Neural progenitor cell (in vitro differentiated cells): ENCODE measurements around the gene GSDME. TPM values are rescaled to one million over a fixed set of nuclear protein-coding genes. Genes with fewer than 3 reads are reported as not detected.
A peak's percentile ranks its signal among the peaks of the same experiment; 100 is the strongest.

Source experiments
- DNase-seq: peaks from one replicate; pipeline ENCODE4 v3.0.0-alpha.2; 2016; ENCODE audit warnings: low spot score
- H2AFZ ChIP-seq: fragments of 200-600 bp; sonication (generic); replicated peaks from 2 replicates; pipeline ENCODE4 v1.6.1; 2016; ENCODE audit warnings: antibody characterized with exemption
- H3F3A ChIP-seq: fragments of 200-600 bp; sonication (generic); 2 replicates; pipeline ENCODE4 v1.6.1; 2016; ENCODE audit warnings: antibody characterized with exemption, low read depth
- H3K27ac ChIP-seq: fragments of 200-600 bp; sonication (generic); 2 replicates; pipeline ENCODE4 v1.5.1; 2016; ENCODE audit warnings: mild to moderate bottlenecking
- H3K27me3 ChIP-seq: fragments of 200-600 bp; sonication (generic); 2 replicates; pipeline ENCODE4 v1.6.1; 2016; ENCODE audit warnings: mild to moderate bottlenecking, moderate library complexity
- H3K36me3 ChIP-seq: fragments of 200-600 bp; sonication (generic); 2 replicates; pipeline ENCODE4 v1.5.1; 2016
- H3K4me1 ChIP-seq: fragments of 200-600 bp; sonication (generic); 2 replicates; pipeline ENCODE4 v1.6.1; 2016; ENCODE audit warnings: mixed run types
- H3K4me2 ChIP-seq: fragments of 200-600 bp; sonication (generic); 2 replicates; pipeline ENCODE4 v1.6.1; 2016
- H3K4me3 ChIP-seq: fragments of 200-600 bp; sonication (generic); 2 replicates; pipeline ENCODE4 v1.5.1; 2016
- H3K79me2 ChIP-seq: fragments of 200-600 bp; sonication (generic); 2 replicates; pipeline ENCODE4 v1.6.1; 2016; ENCODE audit warnings: low read depth
- H3K9ac ChIP-seq: fragments of 200-600 bp; sonication (generic); 2 replicates; pipeline ENCODE4 v1.6.1; 2016
- H3K9me3 ChIP-seq: fragments of 200-600 bp; sonication (generic); 2 replicates; pipeline ENCODE4 v1.5.1; 2016; ENCODE audit warnings: low read depth
- H4K20me1 ChIP-seq: fragments of 200-600 bp; sonication (generic); 2 replicates; pipeline ENCODE4 v1.6.1; 2016; ENCODE audit warnings: low read depth
- H3K27ac Mint-ChIP-seq: 3 replicates; pipeline ENCODE4 v1.8.0; 2021; ENCODE audit warnings: mixed read lengths
- H3K27me3 Mint-ChIP-seq: 2 replicates; pipeline ENCODE4 v1.8.0; 2022; ENCODE audit warnings: low read depth, mild to moderate bottlenecking, inconsistent platforms, moderate library complexity, mixed read lengths; ENCODE audit not compliant: insufficient read depth
- H3K36me3 Mint-ChIP-seq: 3 replicates; pipeline ENCODE4 v1.8.0; 2021; ENCODE audit warnings: mixed read lengths
- H3K4me1 Mint-ChIP-seq: 3 replicates; pipeline ENCODE4 v1.8.0; 2021; ENCODE audit warnings: mixed read lengths
- H3K4me3 Mint-ChIP-seq: 3 replicates; pipeline ENCODE4 v1.8.0; 2021; ENCODE audit warnings: mild to moderate bottlenecking, moderate library complexity, mixed read lengths
- H3K9me3 Mint-ChIP-seq: 3 replicates; pipeline ENCODE4 v1.8.0; 2020; ENCODE audit warnings: mixed read lengths
- CTCF ChIP-seq: fragments of 200-600 bp; sonication (generic); IDR thresholded peaks from 2 replicates; pipeline ENCODE4 v1.5.1; 2017; ENCODE audit warnings: antibody characterized with exemption, mild to moderate bottlenecking
- EZH2 ChIP-seq: fragments of 200-600 bp; sonication (generic); IDR thresholded peaks from 2 replicates; pipeline ENCODE4 v1.6.1; 2017; ENCODE audit warnings: antibody characterized with exemption, mild to moderate bottlenecking, moderate library complexity
- EZH2phosphoT487 ChIP-seq: fragments of 200-600 bp; sonication (generic); IDR thresholded peaks from 2 replicates; pipeline ENCODE4 v1.6.1; 2017; ENCODE audit warnings: antibody characterized with exemption
- total RNA-seq: library from RNA; depleted of rRNA; stranded (reverse); fragments of >200 nt; gene quantifications from 2 replicates; pipeline ENCODE4 v1.2.3, GENCODE V29; 2015; ENCODE audit warnings: low replicate concordance

Gene GSDME
- total RNA-seq, 1 donor from 2014 or later = 15.5 TPM

GRCh38 chr7:24665564-24666294, 91.5 kb downstream of the GSDME start:
- DNase-seq = peak; percentile 60
- Histone ChIP-seq H3K9ac (no peak overlapping the region), H3K36me3 (no peaks in the 10 kb centered on the region), H3K4me1 (peaks cover 10% of the 10 kb centered on the region), H3K27me3 (no peaks in the 10 kb centered on the region), H3F3A (peaks cover 20% of the 10 kb centered on the region), H3K79me2 (no peaks in the 10 kb centered on the region), H2AFZ (no peak overlapping the region), H3K4me3 (no peak overlapping the region), H3K9me3 (no peaks in the 10 kb centered on the region), H3K4me2 (no peak overlapping the region), H3K27ac (no peak overlapping the region), H4K20me1 (no peaks in the 10 kb centered on the region)
- Mint-ChIP-seq H3K27me3 (no peaks in the 10 kb centered on the region), H3K9me3 (no peaks in the 10 kb centered on the region), H3K36me3 (peaks cover 3% of the 10 kb centered on the region), H3K27ac (no peak overlapping the region), H3K4me3 (no peak overlapping the region), H3K4me1 (peaks cover 4% of the 10 kb centered on the region)
- TF ChIP-seq CTCF = peak; percentile 84
- TF ChIP-seq EZH2 = no peak

GRCh38 chr7:24660546-24660945, 96.7 kb downstream of the GSDME start:
- H3K36me3 Mint-ChIP-seq = peaks cover 16% of the 10 kb centered on the region
- Histone ChIP-seq H3K4me2 (no peak overlapping the region), H3K9me3 (no peaks in the 10 kb centered on the region), H4K20me1 (no peaks in the 10 kb centered on the region), H3K9ac (no peak overlapping the region), H3K4me1 (peaks cover 10% of the 10 kb centered on the region), H3K79me2 (no peaks in the 10 kb centered on the region), H3K4me3 (no peak overlapping the region), H3F3A (peaks cover 11% of the 10 kb centered on the region), H3K27me3 (no peaks in the 10 kb centered on the region), H3K36me3 (no peaks in the 10 kb centered on the region), H3K27ac (no peak overlapping the region), H2AFZ (no peak overlapping the region)
- no peak overlapping the region for H3K27ac Mint-ChIP-seq
- no peaks in the 10 kb centered on the region for H3K27me3 Mint-ChIP-seq
- H3K4me1 Mint-ChIP-seq = peaks cover 7% of the 10 kb centered on the region
- H3K4me3 Mint-ChIP-seq = no peak overlapping the region
- no peak for TF ChIP-seq EZH2
- TF ChIP-seq EZH2phosphoT487 = no peak
- no peak for TF ChIP-seq CTCF
- peaks cover 7% of the 10 kb centered on the region for H3K9me3 Mint-ChIP-seq
- DNase-seq = no peak

- H3K9me3 ChIP-seq = no peaks in the 10 kb centered on the region
- H3K27ac Mint-ChIP-seq = no peak overlapping the region
- H3K9ac ChIP-seq = no peak overlapping the region
- H3K27ac ChIP-seq = no peak overlapping the region
- H3K4me1 ChIP-seq = peaks cover 10% of the 10 kb centered on the region
- peaks cover under 1% of the 10 kb centered on the region for H3F3A ChIP-seq
- no peak overlapping the region for H3K4me2 ChIP-seq
- H3K27me3 Mint-ChIP-seq = no peaks in the 10 kb centered on the region
- TF ChIP-seq EZH2phosphoT487 = no peak
- TF ChIP-seq CTCF = no peak
- no peak for TF ChIP-seq EZH2
- H3K27me3 ChIP-seq = no peaks in the 10 kb centered on the region
- no peaks in the 10 kb centered on the region for H3K36me3 ChIP-seq
- H3K36me3 Mint-ChIP-seq = peaks cover 16% of the 10 kb centered on the region
- H3K4me3 ChIP-seq = no peak overlapping the region
- no peak for DNase-seq
- H3K4me1 Mint-ChIP-seq = peaks cover 7% of the 10 kb centered on the region
- no peak overlapping the region for H3K4me3 Mint-ChIP-seq
- H4K20me1 ChIP-seq = no peaks in the 10 kb centered on the region
- no peak overlapping the region for H2AFZ ChIP-seq
- H3K79me2 ChIP-seq = no peaks in the 10 kb centered on the region
- H3K9me3 Mint-ChIP-seq = peaks cover 7% of the 10 kb centered on the region
Observed at GRCh38 chr7:24659505-24659904, 97.8 kb downstream of the GSDME start.
